Cardiac muscle cell (in vitro differentiated cells and primary cell): Measurements from ENCODE around the gene KCNIP4. TPM values are rescaled to one million over a fixed set of nuclear protein-coding genes. Genes with fewer than 3 reads are reported as not detected.

ENCODE experiments used
- DNase-seq, 2 donors: peaks; one replicate each; pipeline versions ENCODE4 v3.0.0 to v3.0.0-alpha.2; 2010 to 2017; ENCODE audit warnings: low read depth in 1 of 2, low spot score in 1 of 2
- H3K27ac ChIP-seq: fragments of 200-600 bp; sonication (generic); 2 replicates; pipeline ENCODE4 v1.5.1; 2016
- H3K27me3 ChIP-seq: fragments of 200-600 bp; sonication (generic); 2 replicates; pipeline ENCODE4 v1.6.0; 2016; ENCODE audit warnings: control low read depth
- H3K36me3 ChIP-seq: fragments of 200-600 bp; sonication (generic); 2 replicates; pipeline ENCODE4 v1.5.1; 2016; ENCODE audit warnings: control low read depth
- H3K4me1 ChIP-seq: fragments of 200-600 bp; sonication (generic); 2 replicates; pipeline ENCODE4 v1.8.1; 2017; ENCODE audit warnings: low read depth, mild to moderate bottlenecking, mixed run types
- H3K4me3 ChIP-seq: fragments of 200-600 bp; sonication (generic); 2 replicates; pipeline ENCODE4 v1.5.1; 2016; ENCODE audit warnings: mild to moderate bottlenecking
- H3K9me3 ChIP-seq: fragments of 200-600 bp; sonication (generic); 2 replicates; pipeline ENCODE4 v1.5.1; 2017; ENCODE audit warnings: low read depth, mild to moderate bottlenecking, control low read depth
- polyA plus RNA-seq: library from polyadenylated mRNA; unstranded; fragments of >200 nt; fragmentation: Nextera tagmentation; extraction: Ambion mirVana; gene quantifications from 2 replicates; pipeline ENCODE4 v1.2.1, GENCODE V29; 2016
- total RNA-seq: library from RNA; depleted of rRNA; stranded (reverse); fragments of >200 nt; gene quantifications from 2 replicates; pipeline ENCODE4 v1.2.3, GENCODE V29; 2016
- TF ChIP-seq, protein P1 (sequence below): IDR thresholded peaks from 2 replicates; pipeline ENCODE4 v1.5.1; 2012; ENCODE audit warnings: low read depth, mild to moderate bottlenecking, low read length

The KCNIP4 gene
- total and polyA plus RNA-seq, 2 experiments from 2014 or later: 14.5 to 15.9 TPM

DNA sequence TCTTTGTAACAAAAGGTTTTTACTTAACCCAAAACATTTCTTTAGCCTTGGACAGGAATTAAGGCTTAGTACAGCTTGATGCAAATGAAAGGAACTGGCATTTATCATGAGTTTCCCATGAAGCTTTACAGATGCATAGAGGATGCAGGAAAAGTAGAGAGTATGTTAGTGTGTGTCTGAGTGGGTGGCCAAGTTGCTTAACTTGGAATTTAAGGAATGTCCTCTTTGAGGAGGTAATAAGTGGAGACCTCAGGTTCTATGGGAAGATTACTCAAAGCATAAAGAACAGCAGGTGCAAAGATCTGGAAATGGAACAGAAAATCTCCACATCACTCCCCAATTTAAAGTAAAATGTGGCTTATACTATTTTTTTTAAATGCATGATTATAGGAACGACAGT lies 457.9 kb downstream of the KCNIP4 start:
- peak in 1 of 2 donors; percentile 5 for DNase-seq
- Histone ChIP-seq H3K36me3 (no peaks in the 10 kb centered on the region), H3K4me1 (no peaks in the 10 kb centered on the region), H3K9me3 (no peaks in the 10 kb centered on the region), H3K27ac (no peak overlapping the region), H3K27me3 (no peaks in the 10 kb centered on the region), H3K4me3 (no peak overlapping the region)
- TF ChIP-seq, protein P1, sequence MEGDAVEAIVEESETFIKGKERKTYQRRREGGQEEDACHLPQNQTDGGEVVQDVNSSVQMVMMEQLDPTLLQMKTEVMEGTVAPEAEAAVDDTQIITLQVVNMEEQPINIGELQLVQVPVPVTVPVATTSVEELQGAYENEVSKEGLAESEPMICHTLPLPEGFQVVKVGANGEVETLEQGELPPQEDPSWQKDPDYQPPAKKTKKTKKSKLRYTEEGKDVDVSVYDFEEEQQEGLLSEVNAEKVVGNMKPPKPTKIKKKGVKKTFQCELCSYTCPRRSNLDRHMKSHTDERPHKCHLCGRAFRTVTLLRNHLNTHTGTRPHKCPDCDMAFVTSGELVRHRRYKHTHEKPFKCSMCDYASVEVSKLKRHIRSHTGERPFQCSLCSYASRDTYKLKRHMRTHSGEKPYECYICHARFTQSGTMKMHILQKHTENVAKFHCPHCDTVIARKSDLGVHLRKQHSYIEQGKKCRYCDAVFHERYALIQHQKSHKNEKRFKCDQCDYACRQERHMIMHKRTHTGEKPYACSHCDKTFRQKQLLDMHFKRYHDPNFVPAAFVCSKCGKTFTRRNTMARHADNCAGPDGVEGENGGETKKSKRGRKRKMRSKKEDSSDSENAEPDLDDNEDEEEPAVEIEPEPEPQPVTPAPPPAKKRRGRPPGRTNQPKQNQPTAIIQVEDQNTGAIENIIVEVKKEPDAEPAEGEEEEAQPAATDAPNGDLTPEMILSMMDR: no peak

DNA sequence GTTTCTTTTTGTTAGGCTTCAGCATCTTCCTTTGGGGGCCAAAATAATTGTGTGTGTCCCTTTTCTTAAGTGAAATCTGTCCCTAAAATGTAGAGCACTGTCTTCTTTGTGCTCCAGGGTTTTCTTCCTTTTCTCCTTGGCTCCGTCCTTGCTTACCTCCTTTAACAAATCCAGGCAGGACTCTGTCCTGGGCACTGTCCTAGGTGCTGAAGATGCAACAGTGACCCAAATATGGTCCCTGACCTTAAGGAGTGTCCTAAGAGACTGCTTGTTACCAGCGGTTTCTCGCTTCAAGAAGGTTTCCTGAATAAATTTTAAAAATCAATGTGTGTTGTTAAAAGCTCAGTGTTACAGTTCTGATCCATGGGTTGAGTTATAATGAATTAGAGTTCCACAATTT lies 471.8 kb downstream of the KCNIP4 start:
- no peaks in the 10 kb centered on the region for H3K4me1 ChIP-seq
- peak; percentile 7 to 65 for DNase-seq
- H3K4me3 ChIP-seq: no peak overlapping the region
- H3K36me3 ChIP-seq: no peaks in the 10 kb centered on the region
- H3K9me3 ChIP-seq: no peaks in the 10 kb centered on the region
- no peaks in the 10 kb centered on the region for H3K27me3 ChIP-seq
- H3K27ac ChIP-seq: no peak overlapping the region
- TF ChIP-seq, protein P1: no peak

DNA sequence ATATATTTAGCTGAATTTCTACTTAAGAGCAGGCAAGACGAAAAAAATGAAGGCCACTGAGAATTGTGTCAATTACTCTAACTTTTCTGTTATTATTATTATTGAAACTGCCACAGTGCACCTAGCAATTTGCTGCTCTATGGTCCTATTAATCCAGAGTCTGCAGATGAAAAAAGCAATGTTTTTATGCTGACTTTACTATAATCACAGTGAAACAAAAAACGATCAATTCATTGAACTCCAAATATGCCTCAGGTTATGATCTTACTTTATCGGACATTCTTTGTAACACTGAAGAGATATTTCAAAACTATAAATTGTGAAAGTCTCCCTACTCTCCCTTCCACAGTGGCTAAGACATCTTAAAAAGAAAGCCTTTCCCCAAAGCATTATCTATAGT lies 474.4 kb downstream of the KCNIP4 start:
- DNase-seq: no peak
- H3K4me3 ChIP-seq: no peak overlapping the region
- H3K9me3 ChIP-seq: no peaks in the 10 kb centered on the region
- H3K36me3 ChIP-seq: no peaks in the 10 kb centered on the region
- H3K4me1 ChIP-seq: no peaks in the 10 kb centered on the region
- H3K27me3 ChIP-seq: no peaks in the 10 kb centered on the region
- TF ChIP-seq, protein P1: no peak
- H3K27ac ChIP-seq: no peak overlapping the region

DNA sequence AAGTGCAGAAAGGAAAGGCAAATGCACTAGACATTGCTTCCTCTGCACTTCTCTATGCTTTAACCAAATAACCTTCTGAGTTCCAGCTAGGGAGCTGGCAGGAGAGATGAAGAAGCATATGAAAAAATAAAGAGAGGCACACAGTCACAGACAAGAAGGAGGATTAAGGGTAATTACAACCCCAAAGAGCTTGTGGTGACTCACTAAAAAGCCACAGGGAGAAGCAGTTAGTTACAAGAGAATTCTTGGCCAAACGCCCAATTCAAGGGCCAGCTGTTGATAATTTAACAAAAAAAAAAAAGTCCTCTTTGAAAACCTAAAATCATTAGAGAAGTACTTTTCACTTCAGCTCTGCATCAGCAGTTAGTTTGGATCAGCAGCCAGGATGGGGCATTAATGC lies 478.0 kb downstream of the KCNIP4 start:
- Histone ChIP-seq H3K27me3 (no peaks in the 10 kb centered on the region), H3K27ac (no peak overlapping the region), H3K9me3 (no peaks in the 10 kb centered on the region), H3K36me3 (no peaks in the 10 kb centered on the region), H3K4me3 (no peak overlapping the region), H3K4me1 (no peaks in the 10 kb centered on the region)
- TF ChIP-seq, protein P1: no peak
- DNase-seq: peak in 1 of 2 donors; percentile 69

DNA sequence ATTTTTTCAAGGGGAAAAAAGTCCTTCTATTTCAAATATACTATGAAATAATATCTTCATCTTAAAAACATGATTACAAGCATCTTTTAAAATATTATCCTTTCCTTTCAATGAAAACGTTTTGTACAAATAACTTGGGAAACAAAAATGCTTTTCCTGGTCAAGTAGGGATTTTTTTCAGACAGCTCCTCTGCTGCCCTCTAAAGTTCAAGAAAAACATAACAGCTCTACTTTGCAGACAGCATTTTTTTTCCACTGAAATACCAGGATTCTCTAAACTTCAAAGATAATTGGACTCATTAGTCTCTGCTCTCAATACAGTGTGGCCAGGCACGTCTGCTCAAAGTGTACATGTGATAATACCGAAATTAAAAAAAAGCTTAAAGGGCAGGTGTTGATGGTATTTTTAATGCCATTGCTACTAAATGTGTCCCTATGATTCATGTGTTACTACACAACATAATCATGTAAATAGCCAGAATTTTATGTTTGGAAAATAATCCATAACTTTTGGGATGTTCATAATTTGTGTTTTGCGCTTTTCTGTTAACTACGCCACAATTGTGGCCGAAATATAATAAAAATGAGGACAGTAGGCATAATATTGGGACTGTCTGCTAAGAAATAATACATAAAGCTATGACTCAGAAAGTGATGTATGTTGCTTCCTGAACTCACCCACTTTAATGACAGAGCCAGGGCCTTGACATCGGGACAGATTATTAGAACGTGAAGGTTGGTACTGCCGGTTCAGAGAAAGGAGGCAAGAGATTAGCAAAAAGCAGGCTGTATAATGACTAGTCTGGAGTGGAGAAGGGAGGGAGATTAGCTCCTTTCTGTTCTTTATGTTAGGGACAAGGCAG lies 478.9 kb downstream of the KCNIP4 start:
- DNase-seq: peak; percentile 19 to 34
- no peaks in the 10 kb centered on the region for H3K4me1 ChIP-seq
- H3K36me3 ChIP-seq: no peaks in the 10 kb centered on the region
- H3K27me3 ChIP-seq: no peaks in the 10 kb centered on the region
- no peak overlapping the region for H3K4me3 ChIP-seq
- no peaks in the 10 kb centered on the region for H3K9me3 ChIP-seq
- no peak overlapping the region for H3K27ac ChIP-seq
- TF ChIP-seq, protein P1: peak; percentile 61
